CD4-positive, alpha-beta T cell treated with Interleukin-6 for 4 hours (primary cell): ENCODE results near the gene RPL3.
"Not testable (repeated sequence)": the region's sequence is repeated elsewhere in the genome, so short reads cannot be mapped to it uniquely, and the experiment has no call there.

Experiments
- DNase-seq: peaks from one replicate; pipeline ENCODE4 v3.0.0-alpha.2; 2020; ENCODE audit warnings: mixed read lengths

The RPL3 gene

DNA sequence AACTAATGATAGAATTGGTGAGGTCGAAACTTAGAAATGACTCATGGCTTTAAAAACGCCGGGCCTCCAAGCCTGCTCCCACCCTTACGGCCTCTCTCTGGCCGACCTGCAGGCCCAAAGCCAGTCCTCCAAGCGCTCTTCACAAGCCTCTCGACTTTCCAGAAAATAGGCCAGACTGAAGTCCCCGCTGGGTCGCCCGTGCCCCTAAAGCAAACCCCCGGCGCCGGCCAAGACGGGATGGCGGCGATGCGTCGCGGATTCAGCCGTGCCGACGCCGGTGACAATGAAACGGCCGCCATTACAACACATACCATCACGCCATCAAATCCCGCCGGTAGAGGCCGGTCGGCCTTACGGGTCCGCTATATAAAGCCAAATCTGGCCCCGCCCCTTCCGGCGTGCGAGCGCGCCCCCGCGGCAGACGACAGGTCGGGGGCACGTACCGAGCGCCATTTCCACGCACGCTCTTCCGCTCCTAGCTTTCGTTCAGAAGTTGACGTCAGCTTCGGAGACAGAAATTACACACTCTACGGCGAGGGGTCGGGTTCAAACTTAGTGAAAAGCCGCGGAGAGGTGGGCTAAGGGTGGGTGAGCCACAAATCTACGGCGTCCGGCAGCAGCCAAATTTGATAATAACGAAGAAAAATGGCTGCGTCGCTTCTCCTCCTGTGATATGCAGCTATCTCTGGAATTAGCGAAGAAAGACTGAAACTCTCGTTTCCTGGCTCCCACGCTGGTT, at the start of gene RPL3:
Gene RPL3 (minus strand): TSS at position 340 of the 739 bp plus-strand sequence. CDS start 26 bp downstream, at position 314.
- DNase-seq = peak; percentile 97

DNA sequence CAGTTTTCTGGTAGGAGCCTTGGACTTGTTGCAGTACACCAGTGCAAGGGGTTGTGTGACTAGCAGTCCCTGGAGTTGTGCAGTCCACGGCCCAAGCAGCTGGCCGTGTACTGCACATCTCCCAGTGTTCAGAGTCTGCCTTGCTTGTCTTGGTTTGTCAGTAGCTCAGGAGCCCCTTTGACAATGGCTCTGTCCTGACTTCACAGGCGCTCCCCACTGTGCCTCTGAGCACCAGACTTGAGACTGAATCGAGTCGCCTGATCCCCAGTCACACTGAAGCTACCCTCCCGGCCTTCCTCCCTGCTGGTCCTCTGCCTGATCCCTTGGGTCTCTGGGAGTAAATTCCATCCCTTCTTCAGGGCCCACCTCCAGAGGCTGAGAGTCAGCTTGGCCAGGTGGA, 49.8 kb upstream of the RPL3 start:
- DNase-seq = no peak

DNA sequence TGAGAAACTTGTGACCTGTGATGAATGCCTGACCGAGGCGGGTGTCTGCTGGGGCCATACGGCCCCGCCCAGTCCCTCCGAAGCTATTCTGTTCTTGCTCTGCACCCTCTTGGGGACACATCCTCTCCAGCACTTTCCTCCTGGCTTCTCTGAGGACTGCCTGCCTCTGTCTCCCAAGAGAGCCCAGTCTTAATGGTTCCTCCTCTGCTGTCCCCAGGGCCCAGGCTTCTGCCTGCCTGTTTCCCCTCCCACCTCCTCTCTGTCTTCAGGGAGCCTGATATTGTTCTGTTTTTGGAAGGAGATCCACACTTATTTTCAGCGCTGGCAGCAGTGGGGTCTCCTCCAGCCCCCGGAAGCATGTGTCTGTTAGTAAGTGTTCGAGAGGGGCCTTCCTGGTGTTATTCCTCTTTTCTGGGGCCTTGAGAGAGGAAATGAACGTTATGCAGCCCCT, 49.1 kb upstream of the RPL3 start:
- DNase-seq = no peak

DNA sequence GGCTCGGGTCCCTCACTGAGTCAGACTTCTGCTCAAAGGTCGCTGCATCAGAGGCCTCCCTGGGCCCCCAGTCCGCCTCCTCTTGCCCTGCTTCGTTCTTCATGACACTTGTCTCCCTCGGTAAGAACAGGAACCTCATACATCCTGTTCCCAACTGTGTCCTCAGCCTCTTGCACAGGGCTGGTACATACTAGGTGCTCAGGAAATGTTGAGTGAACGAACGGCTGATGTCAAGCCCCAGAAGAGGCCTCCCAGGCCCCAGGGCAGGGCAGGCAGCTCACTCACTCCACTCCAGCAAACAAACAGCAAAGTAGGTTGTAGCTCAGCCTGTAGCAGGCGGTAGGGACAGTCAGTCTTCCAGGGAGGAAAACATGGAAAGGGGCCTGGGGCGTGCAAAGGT, 47.6 kb upstream of the RPL3 start:
- no peak for DNase-seq

DNA sequence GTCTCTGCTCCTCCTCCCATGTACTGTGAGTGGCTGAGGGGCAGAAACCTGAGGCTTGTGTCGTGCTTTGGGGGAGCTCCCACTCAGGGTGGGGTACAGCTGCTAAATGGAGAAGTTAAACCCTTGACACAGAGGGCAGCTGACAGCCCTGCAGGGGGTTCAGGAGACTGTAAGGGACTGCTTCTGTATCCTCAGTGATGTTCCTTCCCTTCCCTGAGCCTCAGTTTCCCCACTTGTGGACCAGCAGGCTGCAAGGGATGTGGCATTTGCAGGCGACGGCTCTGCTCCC, 46.0 kb upstream of the RPL3 start:
- no peak for DNase-seq

DNA sequence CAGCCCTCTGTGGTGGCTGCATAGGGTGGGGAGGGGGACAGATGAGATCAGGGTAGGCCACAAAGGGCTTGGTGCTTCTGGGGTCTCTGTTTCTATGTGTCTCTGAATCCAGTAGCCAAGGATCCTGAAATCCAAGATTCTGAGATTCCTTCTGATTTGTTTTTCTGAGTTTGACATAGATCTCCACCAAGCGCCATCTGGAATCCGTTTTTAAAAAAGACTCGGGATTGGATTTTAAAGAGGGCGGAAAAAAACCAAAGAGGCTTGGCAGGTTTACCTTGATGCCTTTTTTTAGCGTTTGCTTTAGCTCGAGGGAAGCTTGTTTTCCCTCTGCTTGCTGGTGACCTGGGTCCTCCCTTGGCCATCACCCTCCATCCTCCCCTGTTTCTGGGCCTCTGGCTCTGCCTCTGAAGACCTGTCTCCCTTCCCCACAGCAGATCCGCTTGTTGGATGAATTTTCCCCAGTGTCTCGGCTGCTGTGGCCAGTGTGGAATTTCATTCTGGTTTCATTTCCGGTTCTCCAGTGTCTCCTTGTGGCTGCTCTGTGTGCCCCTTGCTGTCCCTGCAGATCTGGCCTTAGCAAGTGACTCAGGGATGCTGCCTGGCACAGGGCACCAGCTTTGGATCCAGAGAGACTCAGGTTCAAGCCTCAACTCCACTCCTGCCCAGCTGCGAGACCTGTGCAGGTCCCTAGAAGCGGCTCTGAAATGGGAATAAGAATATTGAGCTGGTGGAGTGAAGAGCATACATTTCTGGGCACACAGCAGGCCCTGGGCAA, 45.5 kb upstream of the RPL3 start:
- DNase-seq = no peak

DNA sequence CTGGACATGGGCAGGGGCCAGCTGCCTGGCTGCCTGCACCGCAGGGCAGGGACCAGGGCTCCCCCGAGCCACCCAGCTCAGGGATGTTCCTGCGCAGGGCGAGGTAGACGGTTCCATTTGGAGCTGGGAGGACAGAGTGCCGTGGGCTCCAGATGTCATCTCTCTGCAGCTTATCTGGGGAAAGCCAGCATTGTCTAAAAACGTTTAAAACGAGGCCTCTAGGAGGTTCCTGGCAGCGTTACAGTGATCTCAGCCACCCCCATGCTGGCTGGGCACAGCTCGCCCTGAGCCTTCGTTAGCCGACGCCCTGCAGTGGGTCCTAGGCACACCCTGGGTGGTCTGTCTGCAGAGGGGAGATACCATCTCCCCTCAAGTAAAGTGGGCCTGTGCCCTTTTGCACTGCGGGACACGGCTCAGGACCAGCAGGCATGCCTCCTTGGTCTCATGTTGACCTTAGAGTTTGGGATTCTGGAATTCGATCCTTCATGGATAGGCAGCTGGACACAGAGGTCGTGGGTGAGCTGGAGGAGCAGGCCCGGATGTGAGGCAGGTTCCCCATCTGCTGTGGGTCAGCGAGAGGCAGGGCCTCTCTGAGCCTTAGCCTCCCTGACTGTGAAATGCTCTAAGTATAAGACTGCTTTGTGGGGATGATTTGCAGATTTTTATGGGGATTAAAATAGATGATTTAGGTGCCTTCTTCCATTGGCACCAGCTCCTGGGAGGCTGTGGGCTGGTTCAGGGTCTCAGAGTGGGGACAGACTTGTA, 44.5 kb upstream of the RPL3 start:
- no peak for DNase-seq

DNA sequence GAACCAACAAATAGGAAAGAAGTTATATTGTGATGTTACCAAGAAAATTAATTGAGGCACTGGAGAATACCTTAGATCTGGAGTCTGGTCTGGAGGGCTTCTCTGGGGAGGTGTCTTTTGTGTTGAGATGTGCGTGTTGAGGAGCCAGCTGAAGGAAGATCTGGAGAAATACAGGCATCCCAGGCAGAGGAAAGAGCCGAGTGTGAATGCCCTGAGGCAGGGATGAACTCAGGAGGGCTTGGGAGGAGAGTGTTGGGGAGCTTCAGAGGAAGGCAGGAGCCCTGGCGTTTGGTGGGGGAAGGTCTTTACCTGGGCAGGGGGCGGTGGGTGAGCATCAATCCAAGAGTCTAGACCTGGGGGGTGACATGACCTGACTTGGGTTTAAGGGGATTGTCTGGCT, 43.5 kb upstream of the RPL3 start:
- no peak for DNase-seq

DNA sequence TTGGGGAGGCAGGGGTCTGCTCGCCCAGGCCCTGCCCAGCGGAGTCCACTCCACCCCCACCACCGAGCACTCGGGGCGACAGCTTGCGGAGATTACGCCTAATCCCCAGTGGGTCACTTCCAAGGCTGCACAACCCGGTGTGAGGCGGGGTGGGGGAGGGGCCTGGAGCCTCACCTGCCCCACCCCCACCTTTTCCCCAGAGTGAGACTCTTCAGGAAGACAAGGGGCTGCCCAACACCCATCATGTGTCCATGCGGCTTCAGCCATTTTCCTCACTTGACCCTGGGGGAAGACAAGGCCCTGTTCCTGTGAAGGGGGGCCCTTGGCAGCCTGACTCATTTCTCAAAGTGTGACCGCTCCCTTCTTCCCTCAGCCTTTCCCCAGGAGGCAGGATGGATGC, 42.8 kb upstream of the RPL3 start:
- no peak for DNase-seq

DNA sequence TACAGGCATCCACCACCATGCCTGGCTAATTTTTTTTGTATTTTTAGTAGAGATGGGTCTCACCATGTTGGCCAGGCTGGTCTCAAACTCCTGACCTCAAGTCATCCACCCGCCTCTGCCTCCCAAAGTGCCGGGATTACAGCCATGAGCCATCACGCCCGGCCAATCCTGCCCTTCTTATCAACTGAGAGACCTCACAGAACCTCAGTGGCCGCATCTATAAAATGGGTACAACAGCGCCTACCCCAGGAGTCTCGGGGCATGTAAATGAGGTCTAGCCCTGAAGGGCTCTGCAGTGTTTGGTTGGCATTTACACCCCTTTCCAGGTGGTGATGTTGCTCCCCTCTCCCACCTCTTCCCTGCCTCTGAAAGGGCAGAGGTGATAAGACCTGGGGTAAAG, 42.1 kb upstream of the RPL3 start:
- no peak for DNase-seq

DNA sequence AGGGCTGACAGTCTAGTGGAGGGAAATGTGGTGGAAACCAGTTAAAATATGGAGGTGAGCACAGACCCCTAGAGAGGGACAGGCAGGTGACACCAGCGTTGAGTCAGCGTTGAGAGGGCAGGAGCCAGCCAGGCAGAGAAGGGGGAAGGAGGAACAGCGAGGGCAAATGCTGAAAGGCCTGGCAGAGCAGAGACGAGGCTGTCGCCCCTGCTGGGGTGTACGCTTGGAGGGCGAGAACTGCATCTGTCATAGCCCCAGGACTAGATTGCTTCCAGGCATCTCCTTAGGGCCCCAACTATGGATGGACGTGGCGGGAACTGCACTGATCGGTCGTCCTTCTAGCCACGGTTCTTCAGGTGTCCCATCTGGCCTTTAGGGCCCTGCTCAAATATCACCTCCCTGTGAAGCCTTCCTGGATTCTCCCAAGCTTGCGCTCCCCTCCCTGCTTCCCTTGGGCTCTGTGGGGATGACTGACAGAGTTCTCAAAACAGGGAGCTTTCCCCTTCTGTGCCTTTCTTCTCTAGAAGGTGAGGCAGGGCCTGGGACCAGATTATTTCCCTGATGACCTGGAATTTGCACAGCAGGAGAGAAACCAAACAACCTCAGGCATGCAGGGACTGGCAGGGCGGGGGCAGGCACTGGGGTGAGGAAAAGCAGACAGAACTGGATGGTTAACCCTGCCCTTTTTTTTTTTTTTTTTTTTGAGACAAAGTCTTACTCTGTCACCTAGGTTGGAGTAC, 41.4 kb upstream of the RPL3 start:
- DNase-seq = no peak

DNA sequence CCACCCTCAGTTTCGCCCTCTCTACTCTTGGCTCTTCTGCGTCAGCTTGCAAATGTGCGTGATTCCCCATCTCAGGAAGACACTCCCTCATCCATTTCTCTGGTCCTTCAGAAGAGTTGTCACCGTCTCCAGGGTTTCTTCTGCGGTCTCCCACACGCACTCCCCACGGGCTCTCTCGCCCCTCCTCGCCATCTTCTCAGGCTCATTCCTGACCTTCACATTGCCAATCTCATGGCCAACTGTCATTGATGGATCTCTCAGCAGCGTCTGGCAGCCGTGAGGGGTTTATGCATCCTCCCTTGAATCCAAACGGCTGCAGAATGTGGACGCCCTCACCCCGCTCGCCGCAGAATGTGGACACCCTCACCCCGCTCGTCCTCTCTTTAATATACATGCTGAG, 40.8 kb upstream of the RPL3 start:
- no peak for DNase-seq

DNA sequence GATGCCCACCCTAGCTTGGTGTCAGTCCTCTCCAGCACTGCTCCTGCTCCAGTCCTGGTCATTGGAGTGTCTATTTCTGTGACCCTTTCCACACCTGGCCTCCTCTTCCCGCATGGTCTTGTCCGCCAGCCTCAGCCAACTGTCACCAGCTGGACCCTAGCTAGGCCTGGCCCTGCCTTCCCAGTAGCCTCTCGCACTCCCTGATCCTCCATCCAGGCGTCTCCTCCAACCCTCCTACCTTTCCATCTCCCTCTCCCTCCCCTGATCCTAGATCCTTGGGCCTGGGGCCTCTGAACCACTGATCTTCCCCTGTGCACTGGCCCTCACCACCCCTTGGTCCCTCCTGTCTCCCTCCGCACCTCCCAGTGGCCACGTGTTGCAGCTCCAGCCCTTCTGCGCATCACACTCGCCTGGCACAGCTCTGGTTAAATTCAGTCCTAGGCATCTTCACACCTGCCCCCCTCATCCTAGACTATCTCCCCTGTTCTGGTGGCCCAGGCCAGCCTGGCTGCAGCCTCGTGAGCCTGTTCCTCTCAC, 40.3 kb upstream of the RPL3 start:
- no peak for DNase-seq

DNA sequence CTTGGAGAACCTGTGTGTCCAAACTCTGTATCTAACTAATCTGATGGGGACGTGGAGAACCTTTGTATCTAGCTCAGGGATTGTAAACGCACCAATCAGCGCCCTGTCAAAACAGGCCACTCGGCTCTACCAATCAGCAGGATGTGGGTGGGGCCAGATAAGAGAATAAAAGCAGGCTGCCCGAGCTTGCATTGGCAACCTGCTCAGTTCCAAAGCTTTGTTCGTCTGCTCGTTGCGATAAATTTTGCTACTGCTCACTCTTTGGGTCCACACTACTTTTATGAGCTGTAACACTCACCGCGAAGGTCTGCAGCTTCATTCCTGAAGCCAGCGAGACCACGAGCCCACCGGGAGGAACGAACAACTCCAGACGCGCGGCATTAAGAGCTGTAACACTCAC, 38.8 kb upstream of the RPL3 start:
- not testable (repeated sequence) for DNase-seq

DNA sequence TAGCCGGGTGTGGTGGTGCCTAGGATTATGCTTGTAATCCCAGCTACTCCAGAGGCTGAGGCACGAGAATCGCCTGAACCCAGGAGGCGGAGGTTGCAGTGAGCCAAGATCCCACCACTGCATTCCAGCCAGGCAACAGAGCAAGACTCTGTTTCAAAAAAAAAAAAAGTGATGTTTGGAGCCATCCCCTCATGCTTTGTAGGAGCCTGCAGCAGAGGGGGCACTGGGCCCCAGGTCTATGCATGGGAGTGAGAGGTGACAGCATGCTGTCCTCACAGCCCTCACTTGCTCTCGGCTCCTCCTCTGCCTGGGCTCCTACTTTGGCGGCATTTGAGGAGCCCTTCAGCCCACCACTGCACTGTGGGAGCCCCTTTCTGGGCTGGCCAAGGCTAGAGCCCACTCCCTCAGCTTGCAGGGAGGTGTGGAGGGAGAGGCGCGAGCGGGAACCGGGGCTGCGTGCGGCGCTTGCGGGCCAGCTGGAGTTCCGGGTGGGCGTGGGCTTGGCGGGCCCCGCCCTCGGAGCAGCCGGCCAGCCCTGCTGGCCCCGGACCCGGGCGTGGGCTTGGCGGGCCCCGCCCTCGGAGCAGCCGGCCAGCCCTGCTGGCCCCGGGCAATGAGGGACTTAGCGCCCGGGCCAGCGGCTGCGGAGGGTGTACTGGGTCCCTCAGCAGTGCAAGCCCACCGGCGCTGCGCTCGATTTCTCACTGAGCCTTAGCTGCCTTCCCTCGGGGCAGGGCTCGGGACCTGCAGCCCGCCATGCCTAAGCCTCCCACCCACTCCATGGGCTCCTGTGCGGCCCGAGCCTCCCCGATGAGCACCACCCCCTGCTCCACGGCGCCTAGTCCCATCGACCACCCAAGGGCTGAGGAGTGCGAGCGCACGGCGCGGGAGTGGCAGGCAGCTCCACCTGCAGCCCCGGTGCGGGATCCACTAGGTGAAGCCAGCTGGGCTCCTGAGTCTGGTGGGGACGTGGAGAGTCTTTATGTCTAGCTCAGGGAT, 38.0 kb upstream of the RPL3 start:
- DNase-seq = not testable (repeated sequence)

DNA sequence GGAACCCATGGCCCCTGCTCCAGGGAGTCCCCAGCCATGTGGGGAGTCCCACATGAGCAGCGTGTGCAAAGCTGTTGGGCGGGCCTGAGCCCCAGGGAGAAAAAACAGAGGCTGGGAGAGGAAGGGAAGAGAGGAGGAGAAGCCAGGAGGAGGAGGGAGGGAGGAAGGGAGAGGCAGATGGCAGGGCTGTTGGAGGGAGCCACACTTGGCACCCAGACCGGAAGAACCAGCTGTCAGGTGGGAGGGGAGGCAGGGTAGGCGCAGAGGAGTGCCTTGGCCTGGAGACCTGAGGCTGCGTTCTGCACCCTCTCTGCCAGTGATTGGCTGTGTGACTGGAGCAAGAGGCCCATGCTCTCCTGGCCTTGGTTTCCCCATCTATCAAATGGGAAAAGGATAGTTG, 37.0 kb upstream of the RPL3 start:
- no peak for DNase-seq

DNA sequence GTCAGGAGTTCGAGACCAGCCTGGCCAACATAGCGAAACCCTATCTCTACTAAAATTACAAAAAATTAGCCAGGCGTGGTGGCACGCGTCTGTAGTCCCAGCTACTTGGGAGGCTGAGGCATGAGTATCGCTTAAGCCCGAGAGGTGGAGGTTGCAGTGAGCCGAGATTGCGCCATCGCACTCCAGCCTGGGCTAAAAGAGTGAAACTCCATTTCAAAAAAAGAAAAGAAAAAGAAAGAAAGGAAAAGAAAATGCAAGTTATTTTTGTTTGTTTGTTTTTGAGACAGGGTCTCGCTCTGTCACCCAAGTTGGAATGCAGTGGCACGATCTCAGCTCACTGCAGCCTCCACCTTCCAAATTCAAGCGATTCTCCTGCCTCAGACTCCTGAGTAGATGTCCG, 36.4 kb upstream of the RPL3 start:
- DNase-seq = not testable (repeated sequence)

DNA sequence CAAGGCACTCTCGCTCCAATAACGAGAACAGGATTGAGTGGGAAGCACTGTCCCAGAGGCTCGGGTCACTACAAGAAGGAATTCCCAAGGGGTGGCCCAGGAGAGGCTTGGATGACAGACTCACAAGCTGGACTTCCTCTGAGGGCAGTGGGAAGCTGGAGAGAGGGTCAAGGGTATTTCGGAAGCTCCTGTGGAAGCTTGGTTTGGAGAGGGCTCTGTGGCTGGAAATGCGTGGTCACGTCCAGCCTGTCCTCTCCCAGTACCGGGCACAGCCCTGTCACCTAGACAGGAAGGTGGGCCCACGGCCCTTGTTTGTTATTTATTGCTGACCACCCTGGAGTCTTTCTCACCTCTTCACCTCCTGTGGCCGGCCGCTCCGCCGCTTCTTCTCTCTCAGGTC, 35.7 kb upstream of the RPL3 start:
- no peak for DNase-seq

DNA sequence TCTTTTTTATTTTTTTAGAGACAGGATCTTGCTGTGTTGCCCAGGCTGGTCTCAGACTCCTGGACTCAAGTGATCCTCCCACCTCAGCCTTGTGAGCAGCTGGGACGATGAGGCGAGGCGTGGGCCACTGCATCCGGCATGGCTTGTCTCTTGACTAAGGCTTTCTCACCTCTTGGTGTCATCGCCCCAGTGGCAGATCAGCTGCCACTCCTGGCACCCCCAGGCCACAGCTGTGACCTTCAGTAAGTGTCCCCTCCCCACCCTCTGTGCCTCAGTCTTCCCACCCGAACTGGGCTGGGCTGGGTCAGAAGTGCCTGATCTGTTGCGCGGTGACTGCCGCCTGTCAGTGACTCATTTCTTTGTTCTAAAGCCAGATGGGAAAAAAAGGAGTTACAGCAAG, 33.9 kb upstream of the RPL3 start:
- no peak for DNase-seq

DNA sequence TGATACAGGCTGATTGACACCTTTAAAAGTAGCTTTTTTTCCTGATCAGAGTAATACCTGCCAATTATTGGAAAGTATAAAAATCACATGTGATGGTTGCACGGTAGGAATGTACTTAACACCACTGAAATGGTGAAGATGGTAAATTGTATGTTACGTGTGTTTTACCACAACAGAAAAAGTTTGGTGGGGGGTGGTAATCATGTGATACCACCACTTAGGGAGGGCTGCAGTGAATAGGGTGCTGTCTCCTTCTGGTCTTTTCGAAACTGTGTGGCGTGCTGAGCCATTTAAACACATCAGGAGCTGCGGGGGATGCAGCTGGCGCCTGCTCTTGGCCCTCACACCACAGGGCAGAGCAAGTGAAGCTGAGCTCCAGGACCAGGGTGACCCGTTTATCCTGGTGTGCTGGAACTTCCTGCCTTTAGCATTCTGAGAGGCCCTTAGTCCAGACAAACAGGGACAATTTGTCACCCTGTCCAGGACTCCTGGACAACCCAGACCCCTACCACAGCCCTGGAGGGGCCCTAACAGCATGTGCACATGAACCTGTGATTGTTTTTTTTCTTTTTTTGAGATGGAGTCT, 33.0 kb upstream of the RPL3 start:
- DNase-seq = no peak

DNA sequence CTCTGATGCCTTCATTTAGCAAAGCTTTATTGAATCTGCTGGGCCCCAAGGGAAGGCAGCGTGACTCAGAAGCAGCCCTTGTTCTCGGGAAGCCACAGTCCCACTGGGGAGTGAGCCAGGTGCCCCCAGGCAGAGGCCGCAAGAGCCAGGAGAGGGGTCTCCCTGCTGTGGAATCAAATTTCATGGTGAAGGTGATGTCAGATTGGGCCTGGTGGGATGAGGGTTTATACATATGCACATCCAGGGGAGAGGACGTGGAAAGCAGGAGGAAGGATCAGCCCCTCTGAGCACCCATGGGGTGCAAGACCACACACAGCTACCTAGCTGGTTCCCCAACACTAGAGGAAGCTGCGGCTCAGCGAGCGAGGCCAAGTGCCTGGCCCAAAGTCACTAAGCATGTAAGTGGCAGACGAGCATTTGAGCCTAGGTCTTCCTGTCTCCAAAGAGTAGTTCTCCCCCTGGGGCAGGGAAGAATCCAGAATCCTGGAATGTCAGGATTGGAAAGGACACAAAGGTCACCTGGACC, 32.3 kb upstream of the RPL3 start:
- DNase-seq = no peak
